HUES64 (cell line): ENCODE results near the gene FGF23.

ENCODE experiments used
- H3K27ac ChIP-seq: 2 replicates; pipeline ENCODE4 v1.7.0; 2013; ENCODE audit warnings: low read depth, low read length, inconsistent platforms
- H3K27me3 ChIP-seq: 2 replicates; pipeline ENCODE4 v1.6.1; 2013; ENCODE audit warnings: mild to moderate bottlenecking, low read length; ENCODE audit not compliant: insufficient read depth
- H3K36me3 ChIP-seq: 2 replicates; pipeline ENCODE4 v1.6.1; 2013; ENCODE audit warnings: mild to moderate bottlenecking, low read length; ENCODE audit not compliant: insufficient read depth
- H3K4me1 ChIP-seq: 2 replicates; pipeline ENCODE4 v1.6.1; 2013; ENCODE audit warnings: mild to moderate bottlenecking, low read length, moderate library complexity; ENCODE audit not compliant: insufficient read depth
- H3K4me3 ChIP-seq: 2 replicates; pipeline ENCODE4 v1.5.1; 2013; ENCODE audit warnings: mild to moderate bottlenecking, low read length, moderate library complexity
- H3K9ac ChIP-seq: 2 replicates; pipeline ENCODE4 v1.6.1; 2013; ENCODE audit warnings: mild to moderate bottlenecking, low read depth, low read length
- H3K9me3 ChIP-seq: 2 replicates; pipeline ENCODE4 v1.6.1; 2013; ENCODE audit warnings: low read depth, low read length; ENCODE audit not compliant: insufficient read depth
- WGBS: fragments of 150-250, 120-280 bp; methylation state at CpG from one replicate; pipeline ENCODE4 v1.1.7; 2013; ENCODE audit warnings: missing lambda C conversion rate; 5-methylcytosine and 5-hydroxymethylcytosine counted together

The FGF23 gene

GRCh38 chr12:4383304-4383865 lies 3.9 kb upstream of the FGF23 start:
- no peaks in the 10 kb centered on the region for H3K36me3 ChIP-seq
- peaks cover 4% of the 10 kb centered on the region; the same call in 1 of the 2 replicates for H3K4me1 ChIP-seq
- H3K9me3 ChIP-seq, result no peaks in the 10 kb centered on the region
- H3K27me3 ChIP-seq, result no peaks in the 10 kb centered on the region
- no peak overlapping the region for H3K9ac ChIP-seq
- H3K27ac ChIP-seq, result no peak overlapping the region
- H3K4me3 ChIP-seq, result no peak overlapping the region
- 62% methylated on average over 8 of the region's 8 CpGs for WGBS

- WGBS, result 92% methylated on average over 4 of the region's 4 CpGs
- no peaks in the 10 kb centered on the region for H3K9me3 ChIP-seq
- no peak overlapping the region for H3K9ac ChIP-seq
- no peak overlapping the region for H3K27ac ChIP-seq
- no peak overlapping the region for H3K4me3 ChIP-seq
- no peaks in the 10 kb centered on the region for H3K27me3 ChIP-seq
- H3K4me1 ChIP-seq, result peaks cover 4% of the 10 kb centered on the region; the same call in 1 of the 2 replicates
- no peaks in the 10 kb centered on the region for H3K36me3 ChIP-seq
Observed at GRCh38 chr12:4380332-4380731, 820 bp upstream of the FGF23 start.

- H3K9me3 ChIP-seq, result no peaks in the 10 kb centered on the region
- H3K4me1 ChIP-seq, result peaks cover 4% of the 10 kb centered on the region; the same call in 1 of the 2 replicates
- H3K9ac ChIP-seq, result no peak overlapping the region
- no peaks in the 10 kb centered on the region for H3K27me3 ChIP-seq
- H3K36me3 ChIP-seq, result no peaks in the 10 kb centered on the region
- WGBS, result no CpG with 5 or more reads among the region's 1 CpG
- H3K27ac ChIP-seq, result no peak overlapping the region
- H3K4me3 ChIP-seq, result no peak overlapping the region
Observed at GRCh38 chr12:4378772-4379171, 740 bp downstream of the FGF23 start.

- Histone ChIP-seq H3K9me3 (no peaks in the 10 kb centered on the region), H3K36me3 (no peaks in the 10 kb centered on the region), H3K27me3 (no peaks in the 10 kb centered on the region), H3K4me3 (no peak overlapping the region), H3K4me1 (peaks cover 4% of the 10 kb centered on the region; the same call in 1 of the 2 replicates), H3K27ac (no peak overlapping the region), H3K9ac (no peak overlapping the region)
- WGBS, result 95% methylated on average over 6 of the region's 6 CpGs
Observed at GRCh38 chr12:4375449-4375848, 4.1 kb downstream of the FGF23 start.

GRCh38 chr12:4372653-4373052 lies 6.9 kb downstream of the FGF23 start:
- Histone ChIP-seq H3K4me1 (no peaks in the 10 kb centered on the region), H3K9me3 (no peaks in the 10 kb centered on the region), H3K27ac (no peak overlapping the region), H3K4me3 (no peak overlapping the region), H3K27me3 (no peaks in the 10 kb centered on the region), H3K36me3 (no peaks in the 10 kb centered on the region), H3K9ac (no peak overlapping the region)
- 96% methylated on average over 2 of the region's 2 CpGs for WGBS

GRCh38 chr12:4370265-4370664 lies 9.2 kb downstream of the FGF23 start:
- no peak overlapping the region for H3K27ac ChIP-seq
- H3K4me1 ChIP-seq, result no peaks in the 10 kb centered on the region
- no peak overlapping the region for H3K9ac ChIP-seq
- WGBS, result 94% methylated on average over 31 of the region's 31 CpGs
- no peaks in the 10 kb centered on the region for H3K9me3 ChIP-seq
- no peaks in the 10 kb centered on the region for H3K36me3 ChIP-seq
- no peak overlapping the region for H3K4me3 ChIP-seq
- no peaks in the 10 kb centered on the region for H3K27me3 ChIP-seq

- no peak overlapping the region for H3K27ac ChIP-seq
- H3K27me3 ChIP-seq, result no peaks in the 10 kb centered on the region
- H3K4me3 ChIP-seq, result no peak overlapping the region
- no peaks in the 10 kb centered on the region for H3K36me3 ChIP-seq
- H3K9ac ChIP-seq, result no peak overlapping the region
- WGBS, result 94% methylated on average over 4 of the region's 4 CpGs
- H3K9me3 ChIP-seq, result no peaks in the 10 kb centered on the region
- no peaks in the 10 kb centered on the region for H3K4me1 ChIP-seq
Observed at GRCh38 chr12:4369548-4369947, 10.0 kb downstream of the FGF23 start.

- WGBS, result 90% methylated on average over 2 of the region's 2 CpGs
Observed at GRCh38 chr12:4366090-4366489, 13.4 kb downstream of the FGF23 start.

GRCh38 chr12:4356041-4356327 lies 23.5 kb downstream of the FGF23 start:
- peaks cover 8% of the 10 kb centered on the region; the same call in 1 of the 2 replicates for H3K9me3 ChIP-seq
- no peaks in the 10 kb centered on the region for H3K27me3 ChIP-seq
- H3K27ac ChIP-seq, result no peak overlapping the region
- peaks cover 33% of the 10 kb centered on the region for H3K36me3 ChIP-seq
- no peak overlapping the region for H3K4me3 ChIP-seq
- no peaks in the 10 kb centered on the region for H3K4me1 ChIP-seq
- no peak overlapping the region for H3K9ac ChIP-seq

More at GRCh38 chr12:4366090-4366489, 13.4 kb downstream of the FGF23 start:
- H3K27ac ChIP-seq, result no peak overlapping the region
- H3K9me3 ChIP-seq, result no peaks in the 10 kb centered on the region
- H3K36me3 ChIP-seq, result no peaks in the 10 kb centered on the region
- no peak overlapping the region for H3K9ac ChIP-seq
- no peaks in the 10 kb centered on the region for H3K4me1 ChIP-seq
- H3K27me3 ChIP-seq, result no peaks in the 10 kb centered on the region
- H3K4me3 ChIP-seq, result no peak overlapping the region

- Histone ChIP-seq H3K9me3 (peaks cover 8% of the 10 kb centered on the region; the same call in 1 of the 2 replicates), H3K4me3 (no peak overlapping the region), H3K9ac (no peak overlapping the region), H3K36me3 (peaks cover 37% of the 10 kb centered on the region), H3K27ac (no peak overlapping the region), H3K4me1 (no peaks in the 10 kb centered on the region), H3K27me3 (no peaks in the 10 kb centered on the region)
- 86% methylated on average over 3 of the region's 3 CpGs for WGBS
Observed at GRCh38 chr12:4355156-4356040, 24.1 kb downstream of the FGF23 start.

GRCh38 chr12:4353785-4354208 lies 25.7 kb downstream of the FGF23 start:
- no peaks in the 10 kb centered on the region for H3K9me3 ChIP-seq
- no peak overlapping the region for H3K27ac ChIP-seq
- no peak overlapping the region for H3K9ac ChIP-seq
- 90% methylated on average over 4 of the region's 4 CpGs for WGBS
- no peaks in the 10 kb centered on the region for H3K4me1 ChIP-seq
- peaks cover 49% of the 10 kb centered on the region for H3K36me3 ChIP-seq
- no peaks in the 10 kb centered on the region for H3K27me3 ChIP-seq
- no peak overlapping the region for H3K4me3 ChIP-seq
